HG03060 (cell line): ENCODE results near the gene ACSS2.
A peak's percentile ranks its signal among the peaks of the same experiment; 100 is the strongest.

ENCODE experiments used
- ATAC-seq: cut with Tn5 transposase; IDR thresholded peaks from one replicate; pipeline ENCODE4 v1.9.1; 2021; ENCODE audit warnings: low read depth, moderate number of reproducible peaks; ENCODE audit not compliant: unreplicated experiment

Gene ACSS2

DNA sequence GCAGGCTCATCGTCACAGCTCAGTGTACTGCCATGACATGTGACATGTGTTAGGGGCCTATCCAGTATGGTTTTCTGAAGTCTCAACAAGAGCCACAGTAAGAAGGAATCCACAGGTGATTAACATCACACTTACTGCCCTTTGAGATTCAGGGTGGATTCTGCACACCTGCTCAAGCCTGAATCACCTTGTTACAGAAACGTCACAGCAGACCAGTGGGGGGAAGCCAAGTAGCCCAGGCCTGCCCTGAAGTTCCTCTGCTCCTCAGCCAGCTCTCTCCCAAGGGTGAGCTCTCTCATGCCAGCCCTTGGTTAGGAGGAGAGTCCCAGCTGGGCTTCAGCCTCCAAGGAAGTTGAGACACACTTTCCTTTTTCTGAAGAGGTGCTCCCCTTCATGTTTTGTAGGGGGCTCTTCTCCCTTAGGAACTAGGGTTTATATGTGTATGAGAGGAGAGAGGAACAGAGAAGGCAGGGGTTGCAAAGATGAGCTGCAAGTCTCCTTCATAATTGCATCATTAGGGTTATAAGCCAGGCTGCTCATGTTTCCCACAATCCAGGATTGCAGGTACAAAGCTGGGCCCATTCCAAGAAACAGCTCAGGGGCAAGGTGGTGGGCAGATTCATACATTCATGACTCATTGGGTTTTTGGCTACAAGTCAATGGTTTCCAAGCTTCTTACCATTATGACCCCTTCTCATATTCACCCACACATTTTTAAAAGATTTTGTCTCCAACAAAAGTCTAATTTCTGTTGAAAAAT is 67.6 kb downstream of the ACSS2 start:
- ATAC-seq, result no peak

DNA sequence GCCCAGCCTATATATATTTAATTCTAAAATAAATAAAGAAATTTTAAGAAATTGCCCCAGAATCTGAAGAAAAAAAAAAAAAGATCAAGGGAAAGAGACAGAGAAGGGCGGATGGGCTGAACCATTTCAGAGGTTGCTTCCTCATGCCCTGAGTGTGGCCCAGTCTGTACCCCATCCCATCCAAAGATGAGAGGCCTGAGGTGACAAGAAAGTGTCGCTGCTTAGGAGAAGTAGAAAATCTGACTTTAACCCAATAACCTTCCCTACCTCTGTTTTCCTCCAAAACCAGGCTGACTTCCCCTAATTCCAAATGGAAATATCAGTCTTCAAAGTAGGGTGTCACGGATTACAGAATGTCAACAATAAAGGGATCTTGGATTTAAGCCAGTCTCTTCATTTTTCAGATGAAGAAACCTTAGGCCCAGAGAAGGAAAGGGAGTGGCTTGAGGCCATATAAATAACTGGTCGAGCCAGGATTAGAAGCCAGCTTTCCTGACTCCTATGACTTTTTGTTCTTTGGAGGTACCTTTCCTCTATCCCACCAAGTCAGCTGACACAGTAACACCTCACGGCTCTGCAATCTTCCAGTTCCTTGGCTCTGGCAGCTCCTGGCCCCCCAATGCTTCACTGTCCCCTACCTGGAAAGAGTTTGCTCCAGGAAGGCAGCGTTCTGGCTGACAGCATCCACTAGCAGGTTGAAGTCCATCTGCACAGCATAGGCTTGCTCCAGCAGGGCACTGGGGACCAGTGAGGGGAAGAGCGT is 69.1 kb downstream of the ACSS2 start:
- no peak for ATAC-seq

DNA sequence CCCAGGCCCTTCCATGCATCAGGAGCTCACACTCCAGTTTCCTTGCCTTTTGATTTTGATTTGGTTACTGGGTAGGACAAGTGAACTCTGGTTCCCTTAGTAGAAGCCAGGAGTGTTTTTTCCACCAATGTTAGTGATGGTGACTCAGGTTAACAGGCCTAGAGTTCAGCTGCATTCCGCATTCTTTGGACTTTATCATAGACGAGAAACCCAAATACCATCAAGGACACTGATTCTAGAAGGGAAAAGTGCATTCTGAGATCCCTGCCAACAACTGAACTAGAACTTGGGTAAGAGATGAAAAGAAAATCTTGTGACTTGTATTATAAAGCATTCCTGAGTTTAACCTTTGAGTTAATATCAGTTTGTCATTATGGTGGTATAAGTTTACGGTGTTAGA is 70.2 kb downstream of the ACSS2 start:
- no peak for ATAC-seq

DNA sequence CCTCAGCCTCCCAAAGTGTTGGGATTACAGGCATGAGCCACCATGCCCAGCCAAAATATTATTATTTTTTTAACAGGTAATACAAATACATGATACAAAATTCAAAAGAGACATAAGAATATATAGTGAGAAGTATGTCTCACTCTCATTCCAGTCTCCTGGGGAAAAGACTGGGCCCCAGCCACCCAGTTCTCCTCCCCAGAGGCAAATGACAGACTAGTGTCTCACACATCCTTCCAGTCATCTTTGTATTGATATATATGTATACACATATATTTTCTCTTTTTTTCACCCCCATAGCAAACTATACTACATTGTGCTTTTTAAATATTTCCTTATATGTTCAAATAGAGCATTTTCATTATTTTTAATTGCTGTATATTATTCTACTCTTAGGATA is 70.9 kb downstream of the ACSS2 start:
- ATAC-seq, result no peak

DNA sequence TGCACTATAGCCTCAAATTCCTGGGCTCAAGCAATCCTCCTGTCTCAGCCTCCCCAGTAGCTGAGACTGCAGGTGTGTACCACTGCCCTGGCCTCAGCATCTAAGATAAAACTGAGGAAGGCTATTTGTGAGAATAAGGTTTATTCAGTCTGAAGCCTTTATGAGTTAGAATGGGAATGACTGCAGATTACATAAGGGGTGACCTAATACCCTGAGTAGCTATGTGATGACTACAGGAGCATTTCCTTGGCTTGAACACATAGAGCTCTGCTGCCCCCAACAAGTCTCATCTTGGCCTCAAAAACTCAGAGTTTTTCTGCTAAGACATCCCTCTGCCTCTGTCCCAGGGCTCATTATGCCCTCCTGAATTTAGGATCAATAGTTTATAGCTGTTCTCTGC is 71.6 kb downstream of the ACSS2 start:
- no peak for ATAC-seq

DNA sequence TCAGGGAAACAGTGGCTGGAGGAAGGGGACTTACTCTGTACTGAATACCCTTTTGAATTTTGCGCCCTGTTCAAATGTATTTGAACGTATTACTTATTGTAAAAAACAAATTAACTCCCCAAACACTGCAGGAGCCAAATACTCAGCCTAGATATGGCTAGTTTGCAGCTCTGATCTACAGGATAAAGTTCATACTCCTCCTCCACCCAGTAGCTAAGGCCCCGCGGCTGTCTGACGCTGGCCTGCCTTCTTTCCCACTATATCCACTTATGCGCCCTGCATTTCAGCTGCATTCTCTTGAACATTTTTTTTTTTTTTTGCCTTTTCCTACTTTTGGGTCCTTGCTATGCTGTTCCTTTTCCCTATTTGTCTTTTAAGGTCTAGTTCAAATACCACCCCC is 72.7 kb downstream of the ACSS2 start:
- no peak for ATAC-seq

DNA sequence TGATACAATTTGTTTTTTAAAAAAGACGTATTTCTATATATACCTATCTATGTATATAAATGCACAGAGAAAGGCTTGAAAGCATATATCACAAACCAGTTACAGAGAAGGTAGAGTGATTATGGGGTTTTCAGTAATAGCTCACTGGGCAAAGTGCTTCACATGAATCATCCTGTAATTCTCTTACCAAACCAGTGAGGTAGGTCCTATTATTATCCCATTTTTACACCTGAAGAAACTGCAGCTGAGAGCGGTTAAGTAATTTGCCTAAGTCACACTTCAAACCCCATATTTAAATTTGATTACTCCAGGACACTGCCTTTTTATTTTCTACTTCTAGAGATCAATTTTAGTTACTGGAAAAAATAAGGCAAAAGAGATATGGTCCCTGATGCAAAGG is 74.8 kb downstream of the ACSS2 start:
- ATAC-seq, result no peak

DNA sequence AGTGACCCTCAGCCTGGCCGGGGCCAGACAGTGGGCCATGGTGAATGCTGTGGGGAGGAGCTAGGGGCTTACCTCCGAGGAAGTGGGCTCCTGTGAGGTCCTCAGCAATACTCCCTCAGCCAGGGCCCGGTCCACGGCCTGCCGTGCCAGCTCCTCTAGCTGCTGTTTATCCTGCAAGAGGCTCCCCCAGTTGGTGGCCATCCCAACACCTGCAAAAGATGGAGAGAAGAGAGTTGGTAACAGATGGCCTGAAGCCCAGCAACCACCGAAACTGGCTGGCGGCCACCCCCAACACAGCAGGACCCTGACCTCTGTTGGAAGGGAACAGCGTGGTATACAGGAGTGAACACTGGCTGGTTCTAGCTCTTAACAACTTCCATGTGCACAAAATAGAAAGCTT is 75.2 kb downstream of the ACSS2 start:
- ATAC-seq, result no peak

DNA sequence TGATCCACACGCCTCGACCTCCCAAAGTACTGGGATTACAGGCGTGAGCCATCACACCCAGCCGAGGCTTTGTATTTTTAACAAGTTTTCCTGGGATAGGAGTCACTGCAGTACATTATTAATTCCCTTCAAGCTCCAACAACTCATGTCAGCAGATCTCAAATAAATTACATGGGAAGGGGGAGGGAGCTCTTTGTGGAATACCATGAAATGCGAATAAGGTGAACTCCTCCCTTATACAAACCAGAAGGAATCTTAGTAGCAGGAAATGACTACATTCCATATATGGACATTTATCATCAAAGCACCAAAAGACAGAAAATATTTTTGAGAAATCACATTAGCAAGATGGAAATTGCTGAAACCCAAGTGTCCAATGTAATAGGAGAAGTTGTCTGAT is 76.3 kb downstream of the ACSS2 start:
- no peak for ATAC-seq

DNA sequence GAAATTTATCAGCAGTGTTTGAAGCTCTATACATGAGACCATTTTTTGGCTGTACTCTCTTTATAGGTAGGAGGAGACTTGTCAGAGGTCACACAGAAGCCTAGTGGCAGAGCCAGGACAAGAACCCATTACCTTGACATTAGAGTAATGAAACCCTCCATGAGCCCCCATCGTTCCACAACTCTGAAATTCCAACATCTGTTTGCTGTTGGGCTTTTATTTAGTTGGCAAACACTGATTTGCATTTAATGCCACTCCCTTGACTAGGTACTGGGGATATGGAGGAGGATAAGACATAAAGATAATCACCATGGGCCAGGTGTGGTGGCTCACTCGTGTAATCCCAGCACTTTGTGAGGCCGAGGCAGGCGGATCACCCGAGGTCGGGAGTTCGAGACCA is 77.5 kb downstream of the ACSS2 start:
- ATAC-seq, result no peak

DNA sequence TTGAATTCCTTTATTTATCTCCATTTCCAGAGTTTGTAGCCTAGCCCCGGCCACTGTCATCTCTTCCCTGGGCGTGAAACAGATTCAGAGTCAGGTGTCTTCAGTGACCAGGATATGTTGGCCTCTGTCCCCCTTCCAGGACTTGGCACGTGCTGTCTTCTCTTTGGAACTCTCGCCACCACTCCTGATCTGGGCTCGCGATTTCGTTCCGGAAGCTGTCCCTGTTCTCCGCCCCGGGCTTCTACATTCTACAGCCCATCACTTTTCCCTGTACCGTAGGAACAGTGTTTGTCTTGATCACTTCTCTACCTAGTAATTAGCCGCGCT is 78.5 kb downstream of the ACSS2 start:
- ATAC-seq, result no peak

DNA sequence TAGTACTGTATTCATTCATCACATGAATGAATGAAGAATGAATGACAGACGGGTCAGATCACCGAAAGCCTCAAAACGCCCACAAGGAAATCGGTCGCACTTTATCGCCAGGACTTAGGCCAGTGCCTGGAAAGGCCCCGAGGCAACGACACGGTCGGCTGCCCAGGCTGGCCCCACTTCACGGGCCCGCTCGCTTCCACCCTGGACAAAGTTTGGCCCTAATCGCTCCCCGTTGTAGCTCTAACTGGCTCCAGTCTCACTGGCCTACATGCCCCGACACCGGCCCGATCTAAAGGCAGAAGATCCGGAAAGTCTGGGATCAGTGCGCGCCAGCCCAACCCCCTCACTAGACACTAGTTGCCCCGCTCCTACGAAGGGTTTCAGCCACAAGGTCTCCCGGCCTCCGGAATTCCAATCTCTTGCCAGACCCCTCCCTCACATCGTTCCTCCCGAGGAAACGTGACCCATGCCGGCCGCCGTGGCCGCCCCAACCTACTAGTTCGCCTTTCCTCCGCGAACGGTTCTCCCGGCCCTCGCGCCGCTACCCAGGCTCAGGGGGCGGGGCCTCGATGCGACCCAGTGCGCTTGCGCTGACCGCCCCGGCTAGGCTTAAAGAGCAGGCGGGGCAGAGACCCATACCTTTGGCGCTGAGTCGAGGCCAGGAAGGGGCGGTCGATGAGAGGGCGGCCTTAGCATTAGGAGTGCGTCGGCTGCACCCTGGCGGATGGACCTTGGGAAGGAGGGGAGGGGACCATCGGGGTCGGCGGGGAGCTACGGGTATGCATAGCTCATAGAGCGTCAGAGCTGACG is 79.0 kb downstream of the ACSS2 start, which contains the start of the genes GSS and MYH7B:
GSS (minus strand) TSS at position 576 of the 810 bp plus-strand sequence. CDS start 3,954 bp downstream, outside the sequence.
MYH7B (plus strand) TSS at position 638 of the 810 bp plus-strand sequence. CDS start 22,138 bp downstream, outside the sequence.
- peak; percentile 68 for ATAC-seq

DNA sequence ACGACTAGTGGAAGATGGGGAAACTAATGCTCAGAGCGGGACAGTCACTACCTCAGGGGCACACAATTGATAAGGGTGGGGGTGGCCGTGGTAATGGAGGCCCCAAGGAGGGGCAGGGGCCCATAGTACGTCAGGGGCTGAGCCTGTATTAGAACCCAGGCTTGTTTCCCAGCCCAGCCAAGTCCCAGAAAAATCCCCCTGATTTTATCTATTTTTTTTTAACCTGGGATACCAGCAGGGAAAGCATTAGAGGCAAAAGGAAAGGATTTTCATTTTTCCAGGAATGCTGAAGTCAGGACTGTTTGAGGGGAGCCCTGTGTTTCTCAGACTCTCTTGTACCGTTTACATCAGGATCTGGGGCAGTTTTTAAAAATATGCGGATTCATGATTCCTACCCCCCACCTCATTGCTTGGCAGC is 79.6 kb downstream of the ACSS2 start:
- no peak for ATAC-seq

DNA sequence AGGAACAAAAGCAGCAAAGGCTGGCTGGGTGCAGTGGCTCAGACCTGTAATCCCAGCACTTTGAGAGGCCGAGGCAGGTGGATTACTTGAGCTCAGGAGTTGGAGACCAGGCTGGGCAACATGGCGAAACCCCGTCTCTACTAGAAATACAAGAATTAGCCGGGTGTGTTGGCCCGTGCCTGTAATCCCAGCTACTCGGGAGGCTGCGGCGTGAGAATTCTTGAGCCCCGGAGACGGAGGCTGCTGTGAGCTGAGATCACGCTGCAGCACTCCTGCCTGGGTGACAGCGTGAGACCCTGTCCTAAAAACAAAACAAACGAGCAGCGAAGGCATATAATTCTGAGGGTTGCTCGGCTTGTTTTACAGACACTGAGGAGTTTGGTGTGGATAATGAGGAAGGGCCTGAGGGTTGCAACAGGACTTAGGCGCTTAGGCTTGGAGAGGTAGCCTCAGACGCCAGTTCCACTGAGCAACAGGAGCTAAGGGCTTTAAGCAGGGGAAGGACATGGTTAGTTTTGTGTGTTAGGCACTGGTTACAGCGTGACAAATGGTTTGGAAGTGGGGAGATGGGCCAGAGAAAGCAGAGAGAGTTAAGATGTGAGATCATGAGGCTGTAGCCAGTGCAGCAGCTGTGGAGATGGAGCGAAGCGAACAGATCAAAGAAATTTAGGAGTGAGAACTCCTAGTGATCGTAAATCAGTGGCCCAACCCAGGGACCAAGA is 80.5 kb downstream of the ACSS2 start:
- no peak for ATAC-seq

DNA sequence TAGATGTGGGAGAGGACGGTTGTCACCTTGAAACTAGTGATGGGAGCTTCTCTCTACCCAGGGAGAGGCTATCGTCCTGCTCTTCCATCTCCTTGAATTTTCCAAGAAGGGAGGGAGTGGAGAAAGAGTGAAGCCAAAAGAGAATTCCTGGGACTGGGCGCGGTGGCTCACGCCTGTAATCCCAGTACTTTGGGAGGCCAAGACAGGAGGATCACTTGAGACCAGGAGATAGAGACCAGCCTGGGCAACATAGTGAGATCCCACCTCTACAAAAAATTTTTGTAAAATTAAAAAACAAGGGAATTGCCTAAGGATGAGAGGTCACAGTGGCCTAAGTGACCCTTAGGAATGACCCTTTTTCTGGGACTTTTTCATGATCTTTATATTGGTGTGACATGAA is 88.1 kb downstream of the ACSS2 start:
- ATAC-seq, result no peak

DNA sequence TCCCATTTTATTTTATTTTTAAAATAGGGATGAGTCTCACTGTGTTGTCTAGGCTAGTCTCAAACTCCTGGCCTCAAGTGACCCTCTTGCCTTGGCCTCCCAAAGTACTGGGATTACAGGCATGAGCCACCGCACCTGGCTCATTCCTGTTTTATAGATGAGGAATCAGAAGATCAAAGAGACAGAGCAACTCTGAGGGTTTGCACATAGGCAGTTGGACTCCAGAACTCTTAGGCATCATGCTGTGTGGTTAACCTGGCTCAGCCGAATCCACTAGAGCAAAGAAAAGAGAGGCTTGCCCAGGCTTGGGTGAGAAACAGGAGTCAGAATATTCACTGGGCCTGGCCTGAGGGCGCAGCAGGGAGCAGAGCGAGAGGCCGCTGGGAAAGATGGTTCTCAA is 88.6 kb downstream of the ACSS2 start:
- no peak for ATAC-seq

DNA sequence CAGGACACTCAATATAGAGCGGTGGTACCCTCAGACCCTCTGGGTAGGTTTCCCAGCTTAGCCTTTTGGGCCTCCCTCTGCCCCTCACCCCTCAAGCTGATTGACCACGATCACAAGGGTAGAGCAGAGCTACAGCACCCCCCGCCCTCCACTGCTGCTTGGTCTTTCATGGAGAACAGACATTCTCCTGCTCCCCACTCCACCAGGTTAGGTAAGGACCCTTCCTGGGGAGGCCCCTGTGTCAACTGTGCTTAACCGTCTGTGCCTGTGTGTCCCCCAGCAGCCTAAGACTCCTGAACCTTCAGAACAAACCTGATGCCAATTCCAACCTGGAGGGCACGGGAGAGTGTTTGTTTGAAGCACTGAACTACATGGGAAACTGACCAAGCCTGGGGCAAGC is 91.0 kb downstream of the ACSS2 start:
- no peak for ATAC-seq

DNA sequence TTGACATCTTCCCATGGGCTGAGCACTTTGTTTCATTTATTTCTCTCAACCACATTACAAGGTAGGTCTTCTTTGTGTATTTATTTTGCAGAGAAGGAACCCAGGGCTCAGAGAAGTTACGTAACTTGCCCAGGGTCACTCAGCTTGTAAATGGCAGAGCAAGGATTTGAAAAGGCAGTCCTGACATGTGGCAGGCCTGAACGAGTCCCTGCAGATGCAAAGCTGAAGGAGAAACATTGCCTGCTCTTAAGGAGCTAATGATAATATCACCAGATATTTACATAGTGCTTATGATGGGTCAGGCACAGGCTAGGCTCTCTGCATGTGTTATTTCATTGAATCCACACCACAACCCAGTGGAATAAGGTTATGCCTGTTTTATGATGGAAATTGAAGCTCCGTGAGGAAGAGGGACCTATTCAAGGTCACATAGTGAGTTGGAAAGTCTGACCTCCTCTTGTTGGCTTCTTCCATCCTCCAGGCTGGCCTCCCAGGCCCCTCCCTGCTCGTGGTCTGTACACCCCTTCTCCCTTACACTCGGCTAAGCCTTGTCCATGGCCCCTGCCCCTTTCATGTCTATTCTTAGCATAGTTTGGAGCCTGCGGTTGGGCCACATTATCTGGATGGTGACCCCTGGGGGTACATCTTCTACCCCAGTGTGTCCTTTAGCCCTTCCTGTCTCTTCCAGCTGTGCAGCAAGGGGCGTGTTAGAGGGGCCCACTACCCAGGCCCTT is 91.8 kb downstream of the ACSS2 start:
- no peak for ATAC-seq

DNA sequence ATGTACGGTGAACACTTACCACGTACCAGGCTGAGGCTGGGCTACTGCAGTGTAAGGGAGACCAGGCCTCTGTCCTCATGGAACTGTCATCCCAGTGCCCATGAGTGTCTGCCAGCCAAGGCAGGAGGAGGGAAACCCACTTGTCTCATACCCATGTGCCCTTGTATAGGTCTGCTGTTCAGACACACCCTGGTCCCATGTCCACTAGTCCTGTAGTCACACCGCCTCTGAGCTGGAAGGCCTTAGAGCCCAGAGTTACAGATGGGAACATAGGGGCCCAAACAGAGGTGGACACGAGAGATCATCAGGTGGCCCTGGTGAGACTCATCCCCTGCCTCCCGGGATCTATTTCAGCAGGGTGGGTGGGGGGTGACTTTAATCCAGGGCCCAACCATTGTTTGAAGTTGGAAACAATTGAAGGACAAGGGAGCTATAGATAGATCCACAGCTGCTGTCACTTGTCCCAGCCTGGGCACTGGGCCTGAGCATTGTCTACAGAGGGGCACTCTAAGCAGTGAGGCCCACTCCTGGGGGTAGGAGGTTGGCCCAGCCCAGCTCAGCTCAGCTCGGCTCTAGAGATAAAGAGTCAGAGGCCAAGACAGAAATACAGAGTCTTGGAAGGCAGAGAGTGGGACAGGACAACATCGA is 93.9 kb downstream of the ACSS2 start:
- no peak for ATAC-seq
